ENCODE data around the gene ROM1.
"Not testable (repeated sequence)": the region's sequence is repeated elsewhere in the genome, so short reads cannot be mapped to it uniquely, and the experiment has no call there.

The ROM1 gene

DNA sequence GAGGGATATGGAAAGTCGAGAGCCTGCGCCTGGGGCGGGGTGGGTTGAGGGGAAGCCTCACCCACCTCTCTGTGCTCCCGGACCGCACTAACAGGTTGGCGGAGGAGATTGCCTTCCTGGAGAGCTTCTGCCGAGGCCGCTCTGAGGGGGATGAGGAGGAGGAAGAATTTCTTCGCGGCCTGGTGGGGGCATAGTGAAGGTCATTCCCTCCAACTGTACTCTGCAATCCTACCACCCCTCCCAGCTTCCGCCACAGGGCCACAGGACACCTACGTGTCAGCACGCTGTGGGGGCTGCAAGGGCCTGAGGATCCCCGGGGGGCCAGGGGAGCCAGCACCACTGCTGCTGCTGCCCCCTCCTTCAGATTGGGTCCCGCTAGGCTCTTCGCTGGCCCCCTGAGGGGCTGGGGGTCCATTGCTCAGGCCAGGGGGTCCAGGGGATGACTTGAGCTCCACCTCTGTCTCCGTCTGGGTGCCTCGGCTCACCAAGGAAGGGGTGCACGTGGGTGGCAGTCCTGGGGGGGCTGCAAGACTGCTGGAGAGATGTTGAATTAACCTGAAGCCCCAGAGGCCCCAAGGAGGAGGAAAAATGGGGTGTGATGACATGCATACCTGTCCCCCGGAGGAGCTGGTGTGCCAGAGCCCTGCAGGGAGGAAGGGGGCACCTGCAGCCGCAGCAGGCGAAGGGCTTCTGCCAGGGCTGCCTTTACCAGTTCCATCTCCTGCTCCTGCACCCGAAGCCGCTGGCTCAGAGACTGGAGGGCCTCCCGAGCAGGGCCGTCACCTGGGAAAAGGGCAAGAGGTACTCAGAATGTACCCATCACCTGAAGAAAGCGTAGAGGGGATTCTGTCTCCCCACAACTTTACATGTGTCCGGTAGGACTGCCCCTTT, 2.0 kb upstream of the ROM1 start:
- DNase-seq = no peak

DNA sequence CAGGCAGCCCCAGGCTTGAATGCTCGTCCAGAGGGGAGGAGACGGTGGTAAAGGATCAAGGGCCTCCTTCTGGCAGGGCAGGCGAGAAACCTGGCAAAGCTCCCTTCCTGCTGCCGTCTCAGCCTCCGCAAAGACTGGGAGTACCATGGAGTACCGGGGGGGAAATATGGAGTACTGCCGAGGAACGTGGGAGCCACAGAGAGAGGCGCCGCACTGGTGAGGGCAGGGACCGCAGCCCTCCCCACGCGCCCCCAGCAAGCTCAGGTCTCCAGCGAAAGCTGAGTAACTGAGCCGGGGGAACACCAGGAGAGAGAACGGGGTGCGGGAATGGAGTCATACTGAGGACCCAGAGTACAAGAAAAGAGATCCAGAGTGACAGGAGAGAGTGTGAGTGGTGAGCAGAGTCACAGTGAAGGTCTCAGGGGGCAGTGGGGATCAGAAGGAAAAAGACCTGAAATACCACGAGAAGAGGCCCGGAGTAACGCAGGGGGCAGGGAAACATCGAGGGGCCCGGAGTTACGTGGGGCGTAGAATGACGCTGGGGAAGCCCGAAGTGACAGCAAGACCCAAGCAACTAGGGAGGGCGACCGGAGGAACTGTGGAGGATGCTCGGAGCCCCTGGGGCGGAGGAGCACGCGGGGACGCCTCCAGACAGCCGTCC, 1.2 kb upstream of the ROM1 start:
- DNase-seq = peak in 4 of 6 experiments; percentile 43 to 66 (median 65)

DNA sequence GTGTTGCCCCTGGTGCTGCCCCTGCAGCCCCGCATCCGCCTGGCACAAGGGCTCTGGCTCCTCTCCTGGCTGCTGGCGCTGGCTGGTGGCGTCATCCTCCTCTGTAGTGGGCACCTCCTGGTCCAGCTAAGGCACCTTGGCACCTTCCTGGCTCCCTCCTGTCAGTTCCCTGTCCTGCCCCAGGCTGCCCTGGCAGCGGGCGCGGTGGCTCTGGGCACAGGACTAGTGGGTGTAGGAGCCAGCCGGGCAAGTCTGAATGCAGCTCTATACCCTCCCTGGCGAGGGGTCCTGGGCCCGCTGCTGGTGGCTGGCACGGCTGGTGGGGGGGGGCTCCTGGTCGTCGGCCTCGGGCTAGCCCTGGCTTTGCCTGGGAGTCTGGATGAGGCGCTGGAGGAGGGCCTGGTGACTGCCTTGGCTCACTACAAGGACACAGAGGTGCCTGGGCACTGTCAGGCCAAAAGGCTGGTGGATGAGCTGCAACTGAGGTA, 278 bp downstream of the ROM1 start:
- peak in 2 of 6 experiments; percentile 28 to 40 for DNase-seq

DNA sequence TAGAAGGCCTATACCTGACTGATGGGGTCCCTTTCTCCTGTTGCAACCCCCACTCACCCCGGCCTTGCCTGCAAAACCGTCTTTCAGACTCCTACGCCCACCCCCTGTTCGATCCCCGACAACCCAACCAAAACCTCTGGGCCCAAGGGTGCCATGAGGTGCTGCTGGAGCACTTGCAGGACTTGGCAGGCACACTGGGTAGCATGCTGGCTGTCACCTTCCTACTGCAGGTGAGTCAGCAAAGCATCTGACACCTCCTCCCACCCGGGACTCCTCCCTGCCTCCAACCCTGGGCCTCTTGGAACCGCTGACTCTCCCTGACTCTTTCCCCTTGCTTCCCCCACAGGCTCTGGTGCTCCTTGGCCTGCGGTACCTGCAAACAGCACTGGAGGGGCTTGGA, 1.2 kb downstream of the ROM1 start:
- DNase-seq = no peak

DNA sequence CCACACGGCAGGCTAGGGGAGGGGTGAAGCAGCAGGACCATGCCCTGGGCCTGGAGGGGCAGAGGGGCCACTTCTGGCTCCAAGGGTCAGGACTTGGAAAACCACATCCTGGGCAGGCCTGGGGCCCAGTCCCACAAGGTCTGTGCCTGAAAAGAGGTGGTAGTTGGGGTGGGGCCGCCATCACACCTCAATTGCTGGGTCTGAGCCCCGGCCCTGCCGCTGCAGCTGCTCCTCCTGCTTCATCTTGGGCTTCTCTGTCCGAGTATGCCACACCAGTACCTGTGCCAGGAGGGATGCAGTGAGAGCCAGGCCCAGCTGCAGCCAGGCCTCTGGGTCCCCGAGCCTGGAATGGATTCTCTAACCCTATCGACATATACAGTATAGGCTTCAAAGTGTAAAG, 2.5 kb downstream of the ROM1 start:
- DNase-seq = no peak

DNA sequence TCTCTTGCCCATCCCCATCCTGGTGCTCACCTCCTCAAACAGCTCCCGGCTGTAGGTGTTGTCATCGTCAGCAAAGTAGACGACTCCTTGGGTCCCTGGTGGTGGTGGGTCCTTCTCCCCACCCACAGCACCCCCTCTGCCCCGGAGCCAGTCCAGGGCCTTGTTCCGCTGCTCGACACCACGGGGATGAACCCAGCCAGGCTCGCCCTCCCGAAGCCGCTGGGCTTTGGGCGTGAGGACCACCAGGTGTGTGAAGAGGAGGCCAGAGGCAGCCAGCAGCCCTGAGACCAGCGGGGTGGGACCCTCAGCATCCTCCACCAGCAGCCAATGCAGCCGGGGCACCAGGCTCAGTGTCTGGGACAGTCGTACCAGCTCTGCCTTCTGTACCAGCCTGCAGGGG, 3.9 kb downstream of the ROM1 start:
- not testable (repeated sequence) for DNase-seq

DNA sequence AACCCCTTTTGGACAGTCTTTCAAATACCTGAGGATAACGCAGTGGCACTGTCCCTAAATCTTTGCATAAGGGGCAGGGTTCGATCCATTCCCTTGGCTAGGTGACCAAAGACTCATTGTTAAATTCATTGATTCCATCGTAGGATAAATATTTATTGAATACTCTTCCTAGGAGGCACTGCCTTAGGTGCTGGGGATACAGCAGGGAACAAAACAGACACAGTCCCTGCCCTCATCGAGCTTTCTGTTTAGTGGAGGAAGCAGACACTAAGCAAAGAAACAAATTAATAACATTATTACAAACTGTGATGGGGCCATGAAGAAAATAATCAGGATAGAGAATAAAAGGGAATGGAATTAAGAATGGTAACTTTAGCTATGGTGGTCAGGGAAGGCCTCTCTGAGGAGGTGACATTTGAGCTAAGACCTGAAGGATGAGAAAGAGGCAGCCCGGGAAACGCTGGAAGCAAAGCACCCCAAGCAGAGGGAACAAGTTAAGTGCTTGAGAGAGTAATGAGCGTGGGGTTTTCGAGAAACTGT, 8.0 kb downstream of the ROM1 start:
- DNase-seq = no peak

DNA sequence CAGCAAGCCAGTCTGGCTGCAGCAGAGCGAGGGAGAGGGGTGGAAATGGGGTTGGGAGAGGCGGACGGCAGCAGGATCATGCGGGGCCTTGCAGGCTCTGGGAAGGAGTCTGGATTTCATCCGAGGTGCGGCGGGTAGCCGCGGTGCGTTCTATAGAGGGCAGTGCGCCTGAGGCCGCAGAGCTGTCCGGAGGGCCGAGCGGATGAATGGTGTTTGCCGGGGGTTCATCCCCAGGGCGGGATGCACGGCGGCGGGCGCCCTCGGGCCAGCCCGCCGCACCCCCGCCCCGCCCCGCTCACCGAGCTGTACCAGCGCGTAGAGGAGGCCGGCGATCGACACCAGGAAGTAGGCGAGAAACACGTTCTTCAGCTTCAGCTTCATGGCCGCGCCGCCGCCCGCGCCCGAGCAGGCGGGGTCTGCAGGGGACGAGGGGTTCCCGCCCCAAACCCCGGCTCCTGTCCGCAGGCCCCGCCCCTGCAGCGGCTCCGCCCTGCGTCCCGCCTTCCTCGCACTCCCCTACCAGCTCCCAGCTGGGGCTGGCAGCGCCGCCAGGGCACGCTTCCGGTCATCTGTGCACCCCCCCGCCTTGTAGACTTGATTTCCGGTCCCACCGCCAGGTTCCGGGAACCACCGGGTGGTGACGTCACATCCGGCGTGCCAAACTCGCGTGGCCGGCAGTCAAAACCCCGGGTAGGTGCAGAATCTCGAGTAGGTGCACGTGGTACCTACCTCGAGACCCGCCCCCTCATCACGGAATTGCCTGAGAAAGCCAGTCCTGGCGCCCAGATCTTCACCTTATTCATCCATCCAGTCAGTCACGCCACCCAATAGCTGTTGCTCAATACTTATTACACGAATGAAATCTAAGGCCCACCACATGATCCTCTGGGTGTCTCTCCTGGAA, 8.8 kb downstream of the ROM1 start, which contains the start of gene B3GAT3:
Gene B3GAT3, minus strand, starts transcription at position 420 of the 904 bp plus-strand sequence. Its CDS starts 39 bp downstream, at position 381.
- peak; percentile 91 to 96 (median 93) for DNase-seq

DNA sequence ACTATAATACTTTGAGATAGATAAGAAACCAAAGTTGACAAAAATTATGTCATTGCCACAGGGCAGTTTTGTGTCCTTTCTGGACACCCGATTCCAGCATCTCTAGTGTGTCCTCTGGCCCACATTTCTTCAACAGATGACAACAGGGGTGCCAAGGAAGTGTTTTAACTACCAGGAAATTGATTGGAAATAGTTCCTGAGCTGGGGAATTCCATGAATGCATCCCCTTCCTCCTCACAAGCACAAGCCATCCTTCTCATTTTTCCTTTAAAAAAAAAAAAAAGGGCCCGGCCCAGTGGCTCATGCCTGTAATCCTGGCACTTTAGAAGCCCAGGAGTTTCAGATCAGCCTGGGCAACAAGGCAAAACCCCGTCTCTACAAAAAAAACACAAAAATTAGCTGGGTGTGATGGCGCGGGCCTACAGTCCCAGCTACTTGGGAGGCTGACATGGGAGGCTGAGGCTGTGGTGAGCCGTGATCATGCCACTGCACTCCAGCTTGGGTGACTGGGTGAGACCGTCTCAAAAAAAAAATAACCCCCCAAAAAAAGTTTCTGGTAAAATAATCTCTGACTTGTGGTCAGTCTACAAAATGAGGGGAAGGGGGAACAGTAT, 9.5 kb downstream of the ROM1 start:
- DNase-seq = peak in 1 of 6 experiments; percentile 12

DNA sequence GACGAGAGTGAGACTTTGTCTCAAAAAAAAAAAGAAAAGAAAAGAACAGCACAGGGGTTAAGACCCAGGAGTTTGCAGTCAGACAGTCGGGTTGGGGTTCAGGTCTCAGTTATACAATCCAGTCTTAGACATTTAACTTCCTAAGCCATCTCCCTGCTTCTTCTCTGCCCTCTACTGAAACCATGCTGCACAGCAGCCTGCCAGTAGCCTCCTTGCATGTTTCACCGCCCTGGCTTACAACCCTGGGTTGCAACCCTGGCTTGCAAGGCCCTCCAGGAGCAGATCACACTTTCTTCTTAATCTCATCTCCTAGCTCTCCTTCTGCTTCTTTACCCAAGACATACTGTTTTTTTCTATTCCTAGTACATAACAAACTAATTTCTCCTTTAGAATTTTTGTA, 14.7 kb downstream of the ROM1 start:
- no peak for DNase-seq

DNA sequence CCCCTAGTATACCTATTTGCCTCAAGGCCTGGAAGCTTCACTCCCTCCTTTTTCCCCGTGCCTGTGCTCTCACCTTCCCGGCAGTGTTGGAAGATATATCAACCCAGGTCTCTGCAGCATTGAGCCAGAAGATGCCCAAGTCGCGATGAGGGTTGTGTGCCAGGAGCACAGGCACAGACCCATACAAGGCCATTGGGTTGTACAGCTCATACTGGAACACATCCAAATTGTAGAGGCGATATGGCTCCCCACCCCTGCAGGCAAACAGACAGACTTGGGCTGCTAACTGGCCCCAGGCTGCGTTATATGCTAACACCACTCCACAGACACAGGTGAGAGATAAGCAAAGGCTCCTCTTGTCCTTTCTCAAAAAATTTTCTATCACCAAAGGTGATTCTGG, 19.4 kb downstream of the ROM1 start:
- DNase-seq = no peak

DNA sequence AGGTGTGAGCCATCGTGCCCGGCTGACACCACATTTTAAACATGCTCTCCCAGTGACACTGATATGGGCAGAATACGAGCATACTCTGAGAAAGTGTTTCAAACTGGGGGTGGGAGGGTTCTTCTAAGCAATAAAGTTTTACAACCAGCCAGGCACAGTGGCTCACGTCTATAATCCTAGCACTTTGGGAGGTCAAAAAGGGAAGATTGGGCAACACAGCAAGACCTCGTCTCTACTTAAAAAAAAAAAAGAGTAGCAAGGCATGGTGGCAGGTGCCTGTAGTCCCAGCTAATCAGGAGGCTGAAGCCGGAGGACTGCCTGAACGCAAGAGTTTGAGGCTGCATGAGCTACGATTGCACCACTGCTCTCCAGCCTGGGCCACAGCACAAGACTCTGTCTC, 31.2 kb downstream of the ROM1 start:
- DNase-seq = no peak

DNA sequence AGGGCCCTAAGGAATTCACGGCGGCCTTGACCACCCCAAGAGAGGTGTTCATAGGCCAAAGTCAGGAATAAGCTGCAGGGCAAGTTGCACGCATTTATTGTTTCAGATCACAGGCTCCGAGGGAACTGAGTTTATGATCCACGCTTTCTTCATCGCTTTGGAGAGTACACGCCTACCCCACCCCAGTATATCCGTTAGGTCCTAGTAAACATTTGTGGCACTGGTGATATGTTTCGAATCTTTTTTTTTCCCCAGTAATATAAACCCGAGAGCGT, 32.6 kb downstream of the ROM1 start:
- peak in 1 of 6 experiments; percentile 27 for DNase-seq

DNA sequence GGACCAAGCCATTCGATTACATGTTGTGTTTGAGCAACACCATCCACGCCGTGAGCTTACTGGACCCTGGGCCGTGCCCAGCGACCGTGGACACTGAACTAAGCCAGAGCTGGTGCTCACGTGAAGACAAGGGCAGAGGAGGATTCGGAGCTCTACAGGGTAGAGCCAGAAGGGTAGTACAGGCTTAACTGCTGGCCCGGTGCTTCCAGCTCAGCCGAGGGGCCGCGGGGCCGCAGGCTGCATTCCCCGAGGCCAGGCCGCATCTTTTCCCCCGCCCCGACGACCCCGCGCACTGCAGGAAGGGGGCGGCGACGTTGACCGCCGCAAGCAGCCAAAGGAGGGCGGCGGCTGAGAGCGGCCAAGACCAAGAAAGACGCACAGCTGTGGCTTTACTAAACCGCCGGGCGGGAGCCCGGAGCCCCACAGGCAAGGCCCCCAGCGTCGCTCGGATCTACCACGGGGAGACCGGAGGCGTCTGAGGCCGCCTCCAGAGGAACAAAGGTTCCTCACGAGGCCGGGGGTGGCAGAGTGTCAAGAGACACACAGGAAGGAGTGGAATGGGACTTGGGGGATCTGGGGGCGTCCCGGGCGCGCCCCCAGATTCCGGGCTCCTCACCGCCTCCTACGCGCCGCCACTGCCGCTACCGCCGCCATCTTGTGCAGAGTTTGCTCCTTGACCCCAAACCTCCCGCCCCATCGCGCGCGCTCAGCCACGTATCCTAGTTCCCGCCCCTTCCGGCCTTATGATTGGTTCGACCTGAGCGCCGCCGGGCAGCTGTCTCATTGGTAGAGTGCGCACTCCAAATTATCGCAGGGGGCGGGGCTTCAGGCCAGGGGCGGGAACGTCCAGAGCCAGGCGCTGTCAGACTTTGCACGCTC, 33.1 kb downstream of the ROM1 start, which contains the start of gene GANAB:
Gene GANAB, minus strand, starts transcription at position 668 of the 879 bp plus-strand sequence. Its CDS starts 14 bp downstream, at position 654.
- DNase-seq = peak; percentile 93 to 98 (median 96)

DNA sequence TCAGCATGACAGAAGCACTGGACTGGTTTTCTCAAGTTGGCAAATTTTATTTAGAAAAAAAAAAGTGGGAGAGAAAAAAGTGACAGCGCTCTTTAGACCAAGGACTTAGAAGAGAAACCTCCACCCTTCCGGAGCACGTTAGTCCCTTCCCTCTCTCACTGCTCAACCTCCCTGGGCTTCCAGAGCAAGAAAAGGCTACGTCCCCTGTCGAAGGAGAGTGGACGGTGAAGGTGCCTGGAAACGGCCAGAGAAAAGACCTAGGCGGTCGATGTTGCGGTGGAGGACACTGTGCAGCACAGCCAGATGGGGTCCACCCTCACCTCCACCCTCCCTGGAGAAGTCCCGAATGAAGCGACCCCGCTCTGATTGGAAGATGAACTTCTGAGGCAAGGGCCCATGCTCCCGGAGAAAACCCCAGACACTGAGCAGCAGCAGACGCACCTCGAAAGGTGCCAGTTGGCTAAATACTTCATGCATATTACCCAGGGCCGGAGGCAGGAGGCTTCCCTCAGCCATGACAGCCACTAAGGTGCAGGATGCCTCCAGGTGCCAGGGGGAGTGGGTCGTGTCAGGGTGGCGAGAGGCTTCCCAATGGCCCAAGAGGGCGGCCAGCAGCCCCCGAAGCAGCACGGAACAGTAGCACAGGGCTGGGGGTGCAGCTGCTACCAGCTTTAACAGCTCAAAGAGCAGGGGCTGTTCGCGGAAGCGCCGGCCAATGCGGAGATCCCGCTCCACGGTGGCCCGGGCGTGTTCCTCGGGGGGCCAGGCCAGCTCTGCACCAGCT, 34.0 kb downstream of the ROM1 start:
- no peak for DNase-seq

DNA sequence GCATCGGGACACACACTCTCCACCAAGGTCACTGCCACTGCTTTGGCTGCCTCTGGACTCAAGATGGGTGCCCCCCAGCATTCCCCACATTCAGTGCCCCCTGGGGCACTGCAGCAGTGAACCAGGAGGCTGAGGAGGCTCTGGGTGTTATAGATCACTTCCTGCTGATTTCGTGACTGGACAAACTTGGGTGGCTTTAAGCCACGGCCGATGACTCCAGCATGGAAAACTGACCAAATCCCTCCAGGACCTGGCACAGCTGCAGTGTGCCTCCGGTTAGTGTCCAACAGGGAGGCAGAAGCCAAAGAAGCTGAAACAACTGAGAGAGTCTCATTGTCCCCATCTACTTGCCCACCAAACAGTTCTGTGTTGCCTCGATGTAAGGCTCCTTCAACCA, 34.5 kb downstream of the ROM1 start:
- no peak for DNase-seq

DNA sequence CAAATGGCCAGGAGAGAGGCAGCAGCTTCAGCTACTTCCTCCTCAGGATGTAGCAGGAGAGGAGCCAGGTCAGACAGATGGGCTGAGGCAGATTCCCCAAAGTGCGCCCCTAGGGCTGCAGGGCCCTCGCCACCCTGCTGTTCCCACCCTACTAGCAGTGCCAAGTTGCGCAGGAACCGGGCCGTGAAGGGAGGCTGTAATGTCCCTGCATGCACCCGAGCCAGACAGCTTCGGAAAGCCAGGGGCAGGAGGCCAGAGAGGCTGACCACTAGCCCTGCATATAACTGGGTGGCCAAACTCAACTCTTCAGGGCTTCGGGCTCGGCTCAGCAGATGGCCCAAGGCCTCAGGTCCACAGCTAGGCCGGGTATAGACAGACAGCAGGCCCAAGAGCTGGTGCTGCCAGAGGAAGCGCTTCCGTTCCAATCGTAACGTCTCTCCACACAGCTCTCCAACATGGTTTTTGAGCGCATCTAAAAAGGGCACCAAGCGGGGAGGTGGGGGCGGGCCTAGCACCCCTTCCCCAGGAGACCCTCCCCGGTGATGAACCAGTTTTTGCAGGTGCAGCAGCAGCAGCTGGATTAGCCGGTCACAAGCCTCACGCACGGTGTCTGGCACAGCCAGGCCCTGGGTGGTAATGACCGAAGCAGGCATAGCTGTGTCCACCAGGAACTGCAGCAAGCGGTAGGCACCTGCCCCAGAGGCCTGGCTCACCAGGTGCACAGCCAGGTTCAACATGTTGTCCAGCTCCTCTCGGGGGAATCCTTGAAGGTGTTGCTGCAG, 35.3 kb downstream of the ROM1 start:
- DNase-seq = no peak

DNA sequence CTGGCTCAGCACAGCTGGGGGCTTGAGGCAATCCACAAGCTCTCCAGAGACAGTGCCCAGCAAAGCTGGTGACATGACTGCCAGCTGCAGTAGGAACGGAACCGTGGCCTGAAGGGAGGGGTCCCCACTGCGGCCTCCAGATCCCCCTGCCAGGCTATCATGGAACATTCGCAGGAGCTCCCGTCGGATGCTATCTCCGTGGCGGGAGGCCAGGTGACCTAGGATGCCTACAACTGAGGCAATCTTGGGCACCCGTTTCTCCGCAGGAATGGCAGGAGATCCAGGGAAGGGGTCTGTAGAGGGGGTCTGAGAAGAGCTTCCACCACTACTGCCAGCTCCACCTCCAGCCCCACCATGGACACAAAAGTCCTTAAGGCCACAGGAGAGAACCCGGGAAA, 35.9 kb downstream of the ROM1 start:
- DNase-seq = no peak

DNA sequence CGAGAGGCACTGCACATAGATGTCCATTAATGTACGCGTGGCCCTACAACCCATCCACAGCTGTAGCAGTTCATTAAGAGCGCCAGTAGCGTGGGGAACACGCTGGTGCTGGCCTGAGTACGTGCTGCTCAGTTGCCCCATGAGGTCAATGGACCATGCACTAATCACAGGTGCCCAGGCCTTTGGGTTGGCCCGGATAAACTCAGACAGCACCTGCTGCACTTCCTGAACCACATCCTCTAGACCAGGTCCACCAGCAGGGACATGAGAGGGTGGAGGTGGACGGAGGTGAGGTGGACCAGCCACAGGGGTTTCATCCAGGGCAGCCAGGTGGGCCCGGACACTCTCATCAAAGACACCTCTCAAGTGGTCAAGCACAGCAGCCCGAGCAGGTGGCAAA, 36.4 kb downstream of the ROM1 start:
- DNase-seq = no peak

DNA sequence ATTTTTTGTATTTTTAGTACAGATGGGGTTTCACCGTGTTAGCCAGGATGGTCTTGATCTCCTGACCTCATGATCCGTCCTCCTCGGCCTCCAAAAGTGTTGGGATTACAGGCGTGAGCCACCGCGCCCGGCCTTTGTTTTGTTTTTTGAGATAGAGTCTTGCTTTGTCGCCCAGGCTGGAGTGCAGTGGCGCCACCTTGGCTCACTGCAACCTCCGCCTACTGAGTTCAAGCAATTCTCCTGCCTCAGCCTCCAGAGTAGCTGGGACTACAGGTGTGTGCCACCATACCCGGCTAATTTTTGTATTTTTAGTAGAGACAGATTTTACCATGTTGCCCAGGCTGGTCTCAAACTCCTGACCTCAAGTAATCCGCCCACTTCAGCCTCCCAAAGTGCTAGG, 37.2 kb downstream of the ROM1 start:
- DNase-seq = not testable (repeated sequence)

All from stimulated activated naive CD4-positive, alpha-beta T cell (primary cell).